Loucy (cell line): Measurements from ENCODE around the gene TBL1X.

ENCODE experiments used
- CTCF ChIP-seq: fragments of 200-600 bp; sonication (generic); conservative IDR thresholded peaks from 2 replicates; pipeline ENCODE4 v1.5.1; 2014; ENCODE audit warnings: mild to moderate bottlenecking, antibody characterized with exemption, low read length
- EZH2phosphoT487 ChIP-seq: fragments of 200-600 bp; IDR thresholded peaks from 2 replicates; pipeline ENCODE4 v1.6.1; 2018; ENCODE audit warnings: antibody characterized with exemption, mild to moderate bottlenecking, moderate library complexity, borderline replicate concordance

- TF ChIP-seq CTCF = no peak
- no peak for TF ChIP-seq EZH2phosphoT487
Observed at GRCh38 chrX:9730752-9731151, 265.9 kb downstream of the TBL1X start.
